ENCODE measurements around the gene MADD. TPM values are rescaled to one million over a fixed set of nuclear protein-coding genes. Genes with fewer than 3 reads are reported as not detected.

The MADD gene
- total RNA-seq, 1 donor from 2014 or later = 9.0 TPM

GRCh38 chr11:47345890-47346563 lies 76.1 kb downstream of the MADD start:
- no peaks in the 10 kb centered on the region for H3K36me3 ChIP-seq (ENCODE audit: control insufficient read depth, insufficient read depth, low read length)
- FAIRE-seq (no peak), DNase-seq (ENCODE audit: low read depth) (no peak)
- no peak overlapping the region for H3K4me3 ChIP-seq (ENCODE audit: low read depth, low read length)
- TF ChIP-seq CTCF (IDR thresholded peaks at IDR 0.05; ENCODE audit: insufficient read depth, low read length, severe bottlenecking) = no peak
- H3K27me3 ChIP-seq (ENCODE audit: control insufficient read depth, insufficient read depth, low read length) = no peaks in the 10 kb centered on the region

GRCh38 chr11:47347137-47347536 lies 77.2 kb downstream of the MADD start:
- no peaks in the 10 kb centered on the region for H3K36me3 ChIP-seq (ENCODE audit: control insufficient read depth, insufficient read depth, low read length)
- DNase-seq (ENCODE audit: low read depth) (no peak), FAIRE-seq (no peak)
- no peaks in the 10 kb centered on the region for H3K27me3 ChIP-seq (ENCODE audit: control insufficient read depth, insufficient read depth, low read length)
- no peak overlapping the region for H3K4me3 ChIP-seq (ENCODE audit: low read depth, low read length)
- no peak for TF ChIP-seq CTCF (IDR thresholded peaks at IDR 0.05; ENCODE audit: insufficient read depth, low read length, severe bottlenecking)

GRCh38 chr11:47348131-47348802 lies 78.3 kb downstream of the MADD start:
- H3K36me3 ChIP-seq (ENCODE audit: control insufficient read depth, insufficient read depth, low read length) = no peaks in the 10 kb centered on the region
- no peak for FAIRE-seq
- no peak for TF ChIP-seq CTCF (IDR thresholded peaks at IDR 0.05; ENCODE audit: insufficient read depth, low read length, severe bottlenecking)
- no peak overlapping the region for H3K4me3 ChIP-seq (ENCODE audit: low read depth, low read length)
- no peak for DNase-seq (ENCODE audit: low read depth)
- no peaks in the 10 kb centered on the region for H3K27me3 ChIP-seq (ENCODE audit: control insufficient read depth, insufficient read depth, low read length)

GRCh38 chr11:47348859-47349258 lies 78.9 kb downstream of the MADD start:
- H3K27me3 ChIP-seq (ENCODE audit: control insufficient read depth, insufficient read depth, low read length) = no peaks in the 10 kb centered on the region
- peak; percentile 21 for TF ChIP-seq CTCF (IDR thresholded peaks at IDR 0.05; ENCODE audit: insufficient read depth, low read length, severe bottlenecking)
- FAIRE-seq = no peak

GRCh38 chr11:47349521-47350095 lies 79.7 kb downstream of the MADD start:
- no peak overlapping the region for H3K4me3 ChIP-seq (ENCODE audit: low read depth, low read length)
- no peak for TF ChIP-seq CTCF (IDR thresholded peaks at IDR 0.05; ENCODE audit: insufficient read depth, low read length, severe bottlenecking)
- H3K36me3 ChIP-seq (ENCODE audit: control insufficient read depth, insufficient read depth, low read length) = no peaks in the 10 kb centered on the region

More at GRCh38 chr11:47348859-47349258, 78.9 kb downstream of the MADD start:
- Histone ChIP-seq H3K36me3 (ENCODE audit: control insufficient read depth, insufficient read depth, low read length) (no peaks in the 10 kb centered on the region), H3K4me3 (ENCODE audit: low read depth, low read length) (no peak overlapping the region)
- DNase-seq (ENCODE audit: low read depth) = no peak

More at GRCh38 chr11:47349521-47350095, 79.7 kb downstream of the MADD start:
- DNase-seq (ENCODE audit: low read depth) = no peak
- FAIRE-seq = no peak
- H3K27me3 ChIP-seq (ENCODE audit: control insufficient read depth, insufficient read depth, low read length) = no peaks in the 10 kb centered on the region
